ENCODE results near the gene ACOT4.
"Not testable (repeated sequence)": the region's sequence is repeated elsewhere in the genome, so short reads cannot be mapped to it uniquely, and the experiment has no call there.

Gene ACOT4

DNA sequence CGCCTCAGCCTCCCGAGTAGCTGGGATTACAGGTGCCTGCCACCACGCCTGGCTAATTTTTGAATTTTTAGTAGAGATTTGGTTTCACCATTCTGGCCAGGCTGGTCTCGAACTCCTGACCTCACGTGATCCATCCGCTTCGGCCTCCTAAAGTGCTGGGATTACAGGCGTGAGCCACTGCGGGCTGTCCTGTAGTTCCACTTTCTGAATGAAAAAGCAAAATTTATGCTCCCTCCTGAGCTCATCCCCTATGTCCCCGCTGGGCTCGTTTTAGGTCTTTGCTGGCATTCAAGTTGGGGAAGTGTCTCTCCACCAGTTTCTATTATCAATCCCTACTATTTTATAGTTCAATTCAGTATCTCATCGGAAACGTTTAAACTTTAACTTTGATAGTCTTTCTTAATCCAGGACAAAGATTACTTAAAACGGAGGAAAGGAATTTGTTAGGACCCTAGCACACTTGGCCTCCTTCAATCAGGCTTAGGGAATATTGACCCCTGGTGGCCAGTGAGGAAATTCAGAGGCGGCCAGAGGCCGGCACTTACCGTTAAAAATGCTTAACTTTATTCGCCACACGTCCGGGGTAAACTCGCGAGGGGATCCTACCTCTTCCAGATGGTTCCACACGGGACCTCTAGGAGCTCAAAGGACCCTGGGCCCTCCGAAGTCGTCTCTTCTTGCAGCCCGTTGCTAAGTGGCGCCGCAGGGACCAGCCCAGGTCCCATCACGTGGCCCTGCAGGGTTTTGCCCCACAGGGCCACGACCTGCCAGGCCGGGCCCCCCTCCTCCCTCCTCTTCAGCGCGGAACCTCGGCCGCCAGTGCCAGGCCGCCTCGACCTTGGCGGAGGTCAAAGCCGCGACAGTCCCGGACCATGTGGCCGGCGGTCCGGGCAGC is 41.7 kb downstream of the ACOT4 start:
- DNase-seq (ENCODE audit: low read depth in 2 of 2), result peak; percentile 37 to 58

DNA sequence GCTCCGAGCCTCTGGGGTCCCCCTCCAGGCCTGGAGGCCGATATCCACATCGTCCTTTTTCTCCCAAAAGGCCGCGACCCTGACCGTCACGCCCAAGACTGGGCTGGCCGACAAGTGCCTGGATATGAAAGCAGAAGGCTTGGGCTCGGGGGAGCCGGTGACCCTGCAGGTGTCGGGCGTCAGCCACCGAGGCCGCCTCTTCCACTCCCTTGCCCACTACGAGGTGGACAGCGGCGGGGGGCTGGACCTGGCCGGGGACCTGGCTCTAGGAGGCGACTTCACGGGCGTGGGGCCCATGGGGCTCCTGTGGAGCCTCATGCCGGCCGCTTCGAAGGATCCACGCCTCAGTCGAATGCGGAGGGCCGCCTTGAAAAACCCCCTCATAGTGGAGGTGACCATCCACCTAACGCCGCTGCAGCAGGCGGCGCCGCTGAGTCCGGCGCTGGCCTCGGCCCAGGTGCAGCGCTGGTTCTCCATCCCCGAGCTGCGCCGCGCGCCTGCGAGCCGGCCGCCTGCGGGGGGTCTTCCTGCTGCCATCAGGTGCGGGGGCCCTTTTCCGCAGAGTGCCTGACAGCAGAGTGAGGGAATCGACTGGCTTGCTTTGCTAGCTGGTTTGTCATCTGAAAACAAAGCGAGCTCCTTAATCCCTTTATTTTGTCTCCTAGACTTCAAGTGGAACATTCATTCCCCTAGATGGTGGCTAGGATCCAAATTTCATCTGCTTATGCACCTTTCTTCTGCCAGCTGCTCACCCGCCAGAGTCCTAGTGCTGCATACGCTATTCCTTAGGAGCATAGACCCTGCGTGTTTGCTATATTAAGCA is 42.5 kb downstream of the ACOT4 start:
- peak in 1 of 2 donors; percentile 5 for DNase-seq (ENCODE audit: low read depth in 2 of 2)

DNA sequence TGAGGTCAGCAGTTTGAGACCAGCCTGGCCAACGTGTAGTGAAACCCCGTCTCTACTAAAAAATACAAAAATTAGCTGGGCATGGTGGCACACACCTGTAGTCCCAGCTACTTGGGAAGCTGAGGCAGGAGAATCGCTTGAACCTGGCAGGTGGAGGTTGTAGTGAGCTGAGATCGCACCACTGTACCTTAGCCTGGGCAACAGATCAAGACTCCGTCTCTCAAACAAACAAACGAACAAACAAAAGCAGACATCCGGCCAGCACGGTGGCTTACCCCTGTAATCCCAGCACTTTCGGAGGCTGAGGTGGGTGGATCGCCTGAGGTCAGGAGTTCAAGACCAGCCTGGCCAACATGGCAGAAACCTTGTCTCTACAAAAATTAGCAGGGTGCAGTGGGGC is 44.7 kb downstream of the ACOT4 start:
- not testable (repeated sequence) for DNase-seq (ENCODE audit: low read depth in 2 of 2)

DNA sequence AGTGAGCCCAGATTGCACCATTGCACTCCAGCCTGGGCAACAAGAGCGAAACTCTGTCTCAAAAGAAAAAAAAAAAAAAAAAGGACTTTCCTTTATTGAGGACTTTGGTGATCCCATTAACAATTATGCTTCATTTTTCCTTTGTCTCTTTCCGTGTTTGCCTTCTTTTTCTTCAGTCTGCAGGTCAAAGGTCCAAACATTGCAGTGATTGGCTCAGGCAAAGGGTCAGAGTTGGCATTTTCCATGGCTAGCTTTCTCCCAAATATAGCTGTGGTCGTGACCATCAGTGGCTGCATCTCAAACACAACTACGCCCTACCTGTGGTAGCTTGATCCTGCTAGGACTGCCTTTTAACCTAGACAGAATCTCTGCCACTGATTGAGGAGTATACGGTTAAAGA is 46.2 kb downstream of the ACOT4 start:
- DNase-seq (ENCODE audit: low read depth in 2 of 2), result no peak

DNA sequence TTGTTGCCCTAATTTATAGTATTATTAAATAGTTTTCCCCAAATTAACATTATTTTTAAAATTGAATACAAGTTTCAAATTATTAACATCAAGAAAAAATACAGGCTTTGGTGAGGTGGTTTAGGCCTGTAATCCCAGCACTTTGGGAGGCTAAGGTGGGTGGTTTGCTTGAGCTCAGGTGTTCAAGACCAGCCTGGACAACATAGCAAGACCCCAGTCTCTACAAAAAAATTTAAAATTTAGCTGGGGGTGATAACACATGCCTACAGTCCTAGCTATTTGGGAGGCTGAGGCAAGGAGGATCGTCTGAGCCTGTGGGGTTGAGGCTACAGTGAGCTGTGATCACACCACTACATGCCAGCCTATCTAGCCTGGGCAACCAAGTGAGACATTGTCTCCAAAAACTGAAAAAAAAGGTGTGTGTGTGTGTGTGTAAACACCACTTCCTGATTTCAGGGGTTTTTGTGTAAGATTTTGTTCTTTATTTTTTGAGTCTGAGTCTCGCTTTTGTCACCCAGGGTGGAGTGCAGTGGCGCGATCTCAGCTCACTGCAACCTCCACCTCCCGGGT is 49.2 kb downstream of the ACOT4 start:
- DNase-seq (ENCODE audit: low read depth in 2 of 2), result no peak

DNA sequence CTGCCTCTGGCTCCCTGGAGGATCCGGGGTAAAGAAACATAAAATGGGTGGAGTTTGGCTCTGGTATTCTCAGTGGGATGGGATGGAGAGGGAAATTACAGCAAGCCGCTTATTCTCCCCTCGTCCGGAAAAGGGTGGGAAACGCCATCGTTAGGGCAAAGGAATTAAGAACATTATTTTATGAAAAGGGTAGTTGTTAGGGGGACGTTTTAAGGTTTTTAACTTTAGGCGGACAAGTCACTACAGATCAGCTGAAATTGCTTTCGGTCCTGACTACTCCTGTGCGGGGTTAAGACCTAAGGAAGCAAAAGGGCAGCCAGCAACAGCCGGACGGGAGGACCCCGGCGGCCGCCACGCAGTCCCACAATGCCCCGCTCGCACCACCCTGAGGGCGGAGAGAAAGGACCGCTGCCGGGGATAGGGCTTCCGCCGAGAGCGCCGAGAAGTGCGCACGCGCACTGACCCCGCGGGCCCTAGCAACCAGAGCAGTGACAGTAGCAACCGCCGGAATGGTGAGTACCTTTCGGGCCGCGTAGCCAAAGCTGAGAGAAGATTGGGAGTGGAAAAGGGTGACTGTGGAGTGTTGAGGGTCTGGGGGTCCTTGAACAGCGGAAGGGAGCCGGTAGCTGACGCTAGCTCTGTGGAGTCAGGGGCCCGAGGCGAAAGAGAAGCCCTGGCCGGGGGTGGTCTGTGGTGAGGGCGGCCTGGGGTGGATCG is 53.0 kb downstream of the ACOT4 start, which contains the start of gene DNAL1:
Gene DNAL1 (plus strand): TSS at position 456 of the 717 bp plus-strand sequence. CDS start 54 bp downstream, at position 510.
- DNase-seq (ENCODE audit: low read depth in 2 of 2), result peak; percentile 86 to 87

DNA sequence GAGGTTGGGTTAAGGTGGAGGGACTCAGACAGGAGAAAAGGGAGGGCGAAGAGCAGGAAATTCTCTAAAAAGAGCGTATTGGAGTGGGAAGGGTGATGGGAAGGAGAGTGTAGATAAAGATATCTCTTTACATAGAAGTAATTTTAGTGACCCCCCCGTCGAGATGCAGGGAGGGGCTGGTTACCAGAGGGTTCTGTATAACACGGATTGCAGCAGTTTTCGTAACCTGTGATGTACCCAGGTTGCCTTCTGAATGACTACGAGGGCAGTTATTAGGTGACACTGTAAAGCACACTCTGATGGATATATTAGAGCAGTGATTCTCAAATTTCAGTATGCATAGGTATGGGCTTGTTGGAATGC is 53.6 kb downstream of the ACOT4 start:
- no peak for DNase-seq (ENCODE audit: low read depth in 2 of 2)
